GM18508 (cell line): ENCODE results near the gene HASPIN.

Source experiments
- ATAC-seq: cut with Tn5 transposase; IDR thresholded peaks from one replicate; pipeline ENCODE4 v1.9.1; 2021; ENCODE audit warnings: moderate number of reproducible peaks; ENCODE audit not compliant: insufficient read depth, unreplicated experiment

HASPIN gene

DNA sequence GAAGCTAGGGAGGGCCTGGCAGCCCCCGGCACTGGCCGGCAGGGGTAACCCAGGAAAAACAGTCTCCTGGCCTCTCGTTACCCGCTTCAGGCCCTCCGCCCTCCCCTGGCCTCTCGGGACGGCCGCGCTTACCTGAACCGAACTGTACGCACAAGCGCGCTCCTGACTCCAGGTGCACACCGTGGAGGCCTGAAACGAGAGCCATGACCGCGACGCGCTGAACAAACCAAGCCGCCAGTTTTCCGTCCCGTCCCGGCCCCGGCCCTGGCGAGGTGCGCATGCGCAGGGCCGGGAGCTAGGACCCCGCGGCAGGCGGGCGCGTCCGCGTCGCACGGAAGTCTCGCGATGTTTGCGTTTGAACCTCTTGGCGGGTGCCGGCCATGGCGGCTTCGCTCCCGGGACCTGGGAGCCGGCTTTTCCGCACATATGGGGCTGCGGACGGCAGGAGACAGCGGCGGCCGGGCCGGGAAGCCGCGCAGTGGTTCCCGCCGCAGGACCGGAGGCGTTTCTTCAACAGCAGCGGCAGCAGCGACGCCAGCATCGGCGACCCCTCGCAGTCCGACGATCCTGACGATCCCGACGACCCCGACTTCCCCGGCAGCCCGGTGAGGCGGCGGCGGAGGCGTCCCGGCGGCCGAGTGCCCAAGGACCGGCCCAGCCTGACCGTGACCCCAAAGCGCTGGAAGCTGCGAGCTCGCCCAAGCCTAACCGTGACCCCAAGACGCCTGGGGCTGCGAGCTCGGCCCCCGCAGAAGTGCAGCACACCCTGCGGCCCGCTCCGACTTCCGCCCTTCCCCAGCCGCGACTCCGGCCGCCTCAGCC lies at the start of gene HASPIN:
HASPIN (plus strand) TSS at position 348 of the 822 bp plus-strand sequence; CDS start at position 381, 33 bp downstream.
- ATAC-seq = no peak

GRCh38 chr17:3675886-3676285 lies 47.8 kb upstream of the HASPIN start:
- no peak for ATAC-seq

DNA sequence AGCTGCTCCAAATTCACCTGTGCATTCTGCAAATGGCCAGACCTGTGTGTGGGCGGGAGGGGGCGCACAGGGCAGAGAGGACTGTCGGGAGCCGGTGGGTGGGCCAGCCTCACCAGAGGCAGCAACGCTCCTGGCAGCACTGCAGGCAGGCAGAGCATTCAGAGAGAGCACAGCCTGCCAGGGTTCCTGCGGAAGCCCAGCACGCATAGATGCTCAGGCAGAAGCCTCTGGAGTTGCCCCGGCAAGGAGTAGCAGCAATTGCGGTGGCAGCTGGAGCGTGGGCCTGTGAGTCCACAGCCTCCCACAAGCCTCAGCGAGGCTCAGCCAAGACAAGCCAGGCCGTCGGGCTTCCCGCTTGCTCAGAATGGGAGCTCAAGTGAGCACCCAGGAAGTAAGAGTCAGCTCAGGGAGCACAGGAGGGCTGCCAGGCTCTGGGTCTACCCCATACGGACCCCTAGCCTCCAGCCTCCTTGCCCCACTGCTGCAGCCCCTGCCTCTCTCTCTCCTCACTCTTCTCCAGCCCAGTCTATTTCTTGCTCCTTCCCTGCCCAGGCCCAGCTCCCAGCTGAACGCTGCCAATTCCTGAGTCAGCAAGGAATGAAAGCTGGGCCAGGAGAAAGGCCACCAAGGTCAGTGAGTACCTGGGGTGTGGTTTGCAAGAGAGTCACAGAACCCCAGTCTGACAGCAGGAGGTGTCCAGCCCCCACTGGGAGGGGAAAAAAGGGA lies 45.4 kb upstream of the HASPIN start:
- no peak for ATAC-seq

DNA sequence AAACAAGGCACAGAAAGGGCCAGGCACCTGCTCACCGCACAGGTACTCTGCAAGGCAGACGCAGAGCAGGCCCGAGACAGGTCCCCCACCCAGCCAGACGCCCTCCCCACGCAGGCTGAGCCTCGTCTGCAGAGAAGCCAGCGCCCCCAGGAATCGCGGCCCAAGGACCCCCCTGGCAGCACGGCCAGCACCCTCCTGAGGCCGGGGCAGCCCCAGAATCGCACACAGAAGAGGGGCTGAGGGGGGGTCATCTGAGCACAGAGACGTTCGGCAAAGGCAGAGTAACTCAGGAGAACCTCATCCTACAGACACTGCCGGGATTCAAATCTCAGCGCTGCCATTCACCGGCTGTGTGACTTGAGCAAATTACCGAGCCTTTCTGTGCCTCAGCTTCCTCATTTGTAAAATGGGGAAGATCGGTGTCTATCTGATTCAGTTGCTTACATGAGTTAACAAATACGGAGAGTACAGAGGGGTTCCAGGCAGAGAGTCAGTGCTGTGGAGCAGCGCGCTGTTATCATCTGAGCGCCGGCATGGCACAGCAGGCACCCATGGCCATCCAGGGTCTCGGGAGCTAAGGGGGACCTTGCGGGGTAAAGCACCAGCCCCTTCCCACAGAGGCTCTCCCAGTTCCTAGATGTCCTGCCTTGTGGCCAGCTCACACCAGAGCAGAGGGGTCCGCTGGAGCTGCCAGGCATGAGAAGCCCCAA lies 44.7 kb upstream of the HASPIN start:
- ATAC-seq = no peak

- no peak for ATAC-seq
These were observed 44.1 kb upstream of the HASPIN start for GRCh38 chr17:3679531-3680126.

GRCh38 chr17:3681057-3681456 lies 42.6 kb upstream of the HASPIN start:
- no peak for ATAC-seq

GRCh38 chr17:3681565-3681964 lies 42.1 kb upstream of the HASPIN start:
- no peak for ATAC-seq

DNA sequence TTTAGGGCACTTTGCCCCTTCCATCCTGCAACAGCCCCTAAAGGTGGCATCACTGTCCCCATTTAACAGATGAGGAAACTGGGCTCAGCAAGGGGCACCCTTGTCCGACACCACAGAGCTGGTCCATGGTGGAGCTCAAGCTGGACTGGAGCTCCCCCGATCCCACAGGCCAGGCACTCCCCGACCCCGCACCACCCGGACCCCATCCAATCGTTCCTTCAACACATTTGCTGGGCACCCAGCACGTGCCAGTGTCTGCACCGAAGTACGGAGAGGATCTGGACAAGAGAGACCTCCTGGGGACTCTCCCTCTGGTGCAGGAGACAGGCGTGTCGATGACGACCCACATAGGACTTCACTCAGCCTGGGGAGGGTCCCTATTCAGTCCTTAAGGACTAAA lies 41.7 kb upstream of the HASPIN start:
- no peak for ATAC-seq

DNA sequence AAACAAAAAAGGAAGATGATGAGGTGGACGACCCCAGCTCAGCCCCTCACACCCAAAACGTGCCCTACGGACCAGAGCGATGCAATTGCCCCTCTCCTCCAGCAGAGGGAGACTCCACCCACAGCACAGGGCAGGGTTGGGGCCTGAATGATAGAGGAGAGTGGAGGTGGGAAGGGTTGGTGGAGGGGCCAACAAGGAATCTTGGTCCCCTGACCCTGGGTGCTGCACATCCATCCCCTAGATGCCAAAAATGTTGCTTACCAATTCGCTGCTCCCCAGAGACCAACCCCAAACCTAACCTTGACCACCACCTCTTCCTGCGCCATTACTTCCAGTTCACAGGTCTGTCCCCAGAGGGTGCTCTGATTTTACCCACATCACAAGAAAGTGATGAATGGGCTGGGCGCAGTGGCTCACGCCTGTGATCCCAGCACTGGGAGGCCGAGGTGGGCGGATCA lies 40.6 kb upstream of the HASPIN start:
- no peak for ATAC-seq

- ATAC-seq = no peak
These were observed 38.5 kb upstream of the HASPIN start for GRCh38 chr17:3685174-3685573.

DNA sequence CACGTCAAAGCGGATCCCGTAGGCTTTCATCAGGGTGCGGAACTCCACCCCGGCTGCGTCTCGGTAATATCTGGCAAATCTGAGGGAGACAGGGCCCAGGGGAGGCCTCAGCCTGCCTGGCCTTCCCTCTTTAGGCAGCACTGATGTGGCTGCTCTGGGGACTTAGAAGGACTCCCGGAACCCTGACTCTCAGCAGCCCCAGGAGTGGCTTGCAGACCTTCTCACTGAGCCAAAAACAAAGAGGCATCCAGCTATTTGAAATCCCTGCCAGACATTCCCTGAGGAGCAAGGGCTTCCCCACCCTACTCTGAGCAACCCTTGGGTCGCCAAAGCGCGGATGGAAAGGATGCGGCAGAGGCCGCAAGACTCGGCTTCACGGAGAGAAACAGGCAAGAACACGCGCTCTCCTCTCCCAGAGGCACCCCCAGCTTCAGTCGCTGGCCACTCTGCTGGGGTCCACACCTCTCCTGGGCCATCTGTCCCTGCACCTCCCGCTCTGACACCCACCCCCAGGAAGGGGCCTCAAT lies 35.6 kb upstream of the HASPIN start:
- ATAC-seq = no peak

GRCh38 chr17:3688852-3689261 lies 34.8 kb upstream of the HASPIN start:
- ATAC-seq = no peak

DNA sequence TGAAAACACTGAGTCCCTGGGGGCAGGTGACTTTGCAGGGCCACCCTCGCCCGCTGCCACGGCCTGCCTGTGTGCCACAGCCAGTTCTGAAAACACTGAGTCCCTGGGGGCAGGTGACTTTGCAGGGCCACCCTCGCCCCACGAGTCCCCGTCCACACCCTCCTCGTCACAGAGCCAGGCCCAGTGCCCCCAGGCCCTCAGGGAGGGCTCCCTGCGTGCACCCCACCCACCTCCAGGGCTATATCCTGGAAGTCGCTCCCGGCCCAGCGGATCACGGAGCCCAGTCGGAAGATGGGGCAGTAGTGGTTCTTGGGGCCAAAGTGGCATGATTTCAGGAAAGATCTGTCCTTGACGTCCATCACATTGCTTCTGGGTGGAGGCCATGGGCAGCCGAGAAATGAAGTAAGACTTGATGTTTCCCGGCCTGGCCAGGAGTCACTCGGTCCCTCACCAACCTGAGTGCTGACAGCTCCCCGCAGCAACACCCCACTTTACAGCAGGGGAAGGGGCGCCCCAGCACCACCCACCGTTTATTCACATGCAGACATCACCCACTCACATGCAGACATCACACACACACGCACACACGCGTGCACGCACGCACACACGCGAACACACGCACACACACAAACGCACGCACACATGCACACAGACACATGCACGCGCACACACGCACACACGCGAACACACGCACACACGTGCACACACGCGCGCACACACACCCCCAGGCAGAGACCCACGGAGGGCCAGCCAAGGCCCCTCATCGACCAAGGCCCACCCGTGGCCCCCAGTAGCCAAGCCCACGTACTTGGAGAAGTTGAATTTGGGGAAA lies 34.2 kb upstream of the HASPIN start:
- ATAC-seq = no peak

DNA sequence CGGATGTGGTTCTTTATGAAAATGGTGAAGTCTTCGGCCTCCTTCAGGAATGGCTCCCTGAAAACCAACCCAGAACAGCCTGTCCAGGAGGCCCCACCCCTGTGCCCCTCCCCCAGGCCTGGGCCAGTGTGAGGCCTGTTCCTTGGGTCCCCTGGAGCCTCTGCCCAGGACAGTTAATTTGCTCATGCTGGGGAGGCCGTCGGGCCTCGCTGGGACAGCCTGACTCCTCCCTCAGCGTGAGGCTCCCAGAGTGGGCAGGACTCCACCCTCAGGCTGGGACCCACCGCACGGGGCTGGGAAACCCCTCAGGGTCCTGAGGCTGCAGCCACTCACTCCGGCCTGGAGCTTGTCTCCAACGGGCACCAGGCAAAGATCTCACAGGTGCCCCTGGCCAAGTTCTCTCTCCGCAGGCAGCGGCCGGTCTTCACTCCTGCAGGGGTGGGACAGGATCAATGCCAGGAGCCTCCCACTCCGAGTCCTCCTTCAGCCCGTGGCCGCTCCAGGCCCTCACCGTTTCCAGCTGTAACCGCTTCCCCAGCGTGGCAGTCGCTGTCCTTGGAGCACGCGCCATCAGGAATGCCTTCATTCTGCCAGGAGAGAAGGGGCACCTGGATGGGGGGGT lies 33.5 kb upstream of the HASPIN start:
- ATAC-seq = no peak

- no peak for ATAC-seq
These were observed 32.1 kb upstream of the HASPIN start for GRCh38 chr17:3691617-3692067.

- no peak for ATAC-seq
These were observed 31.4 kb upstream of the HASPIN start for GRCh38 chr17:3692346-3692745.

DNA sequence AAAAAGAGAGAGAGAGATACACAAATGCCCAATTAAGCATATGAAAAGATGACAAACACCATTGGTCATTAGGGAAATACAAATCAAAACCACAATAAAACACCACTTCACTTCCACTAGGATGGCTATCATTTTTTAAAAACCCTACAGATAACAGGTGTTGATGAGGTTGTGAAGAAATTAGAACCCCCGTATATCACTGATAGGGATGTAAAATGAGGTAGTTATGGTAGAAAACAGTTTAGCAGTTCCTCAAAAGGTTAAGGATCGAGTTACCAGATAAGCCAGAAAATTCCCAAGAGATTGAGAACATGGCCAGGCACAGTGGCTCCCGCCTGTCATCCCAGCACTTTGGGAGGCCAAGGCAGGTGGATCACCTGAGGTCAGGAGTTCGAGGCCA lies 30.6 kb upstream of the HASPIN start:
- no peak for ATAC-seq

DNA sequence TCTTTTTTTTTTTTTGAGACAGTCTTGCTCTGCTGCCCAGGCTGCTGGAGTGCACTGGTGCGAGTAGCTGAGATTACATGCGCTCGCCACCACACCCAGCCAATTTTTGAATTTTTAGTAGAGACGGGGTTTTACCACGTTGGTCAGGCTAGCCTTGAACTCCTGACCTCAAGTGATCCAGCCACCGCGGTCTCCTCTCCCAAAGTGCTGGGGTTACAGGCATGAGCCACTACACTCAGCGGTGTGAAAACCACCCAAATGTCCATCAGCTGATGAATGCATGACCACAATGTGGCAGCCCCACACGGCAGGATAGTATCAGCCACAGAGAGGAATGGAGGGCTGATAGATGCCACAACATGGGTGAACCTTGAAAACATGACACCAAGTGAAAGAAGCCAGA lies 29.9 kb upstream of the HASPIN start:
- no peak for ATAC-seq

DNA sequence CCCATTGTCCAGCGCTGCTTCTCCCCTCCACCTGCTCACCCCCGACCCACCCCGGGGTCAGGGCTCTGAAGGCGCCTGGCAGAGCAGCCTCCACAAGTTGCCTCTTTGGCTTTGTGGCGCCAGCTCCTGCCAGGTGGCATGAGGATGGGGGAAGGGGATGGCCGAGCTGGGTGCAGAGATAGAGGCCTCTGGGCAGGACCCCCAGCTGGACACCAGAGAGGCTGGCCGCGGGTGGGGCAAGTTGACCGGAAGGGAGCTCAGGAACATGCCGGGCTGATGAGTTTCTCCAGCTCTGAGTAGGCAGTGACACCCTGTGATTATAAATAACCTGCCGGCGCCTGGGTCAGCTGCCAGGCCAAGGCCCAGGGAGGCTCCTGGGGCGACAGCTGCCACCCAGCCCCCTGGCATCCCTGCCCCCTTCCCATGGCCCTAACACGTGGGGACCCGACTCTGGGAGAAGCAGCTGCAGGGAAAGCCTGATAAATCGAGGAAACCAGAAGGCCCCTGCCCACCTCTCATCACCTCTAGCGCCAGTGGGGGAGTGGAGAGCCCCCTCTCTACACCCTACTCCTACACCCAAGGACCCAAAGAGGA lies 28.5 kb upstream of the HASPIN start:
- no peak for ATAC-seq
